Mesenchymal stem cell (in vitro differentiated cells and primary cell): ENCODE measurements around the gene CNTNAP1.
A peak's percentile ranks its signal among the peaks of the same experiment; 100 is the strongest.
"Not testable (repeated sequence)": the region's sequence is repeated elsewhere in the genome, so short reads cannot be mapped to it uniquely, and the experiment has no call there.

ENCODE experiments used
- DNase-seq: peaks from one replicate; pipeline ENCODE4 v3.0.0-alpha.2; 2013
- H2AFZ ChIP-seq: one replicate; pipeline ENCODE4 v1.6.1; 2013; ENCODE audit warnings: low read depth, mild to moderate bottlenecking, control low read depth, inconsistent platforms, low read length, moderate library complexity
- H2AK5ac ChIP-seq: 2 replicates; pipeline ENCODE4 v1.6.1; 2013; ENCODE audit warnings: low read length, moderate library complexity, mild to moderate bottlenecking, inconsistent platforms; ENCODE audit not compliant: severe bottlenecking
- H2BK120ac ChIP-seq: one replicate; pipeline ENCODE4 v1.6.1; 2013; ENCODE audit warnings: low read depth, mild to moderate bottlenecking, inconsistent platforms, low read length, moderate library complexity
- H2BK12ac ChIP-seq, 2 experiments: one replicate each; pipeline ENCODE4 v1.6.1; 2013; ENCODE audit warnings: inconsistent platforms in 2 of 2, low read length in 2 of 2, mild to moderate bottlenecking in 2 of 2, moderate library complexity in 2 of 2, control low read depth in 1 of 2
- H2BK15ac ChIP-seq: one replicate; pipeline ENCODE4 v1.6.1; 2013; ENCODE audit warnings: mild to moderate bottlenecking, low read depth, inconsistent platforms; ENCODE audit not compliant: poor library complexity, severe bottlenecking
- H2BK5ac ChIP-seq: 2 replicates; pipeline ENCODE4 v1.6.1; 2013; ENCODE audit warnings: low read depth, mild to moderate bottlenecking, low read length, control low read depth, inconsistent platforms; ENCODE audit not compliant: poor library complexity, severe bottlenecking
- H3K14ac ChIP-seq, 2 experiments: one replicate each; pipeline ENCODE4 v1.6.1; 2013; ENCODE audit warnings: inconsistent platforms in 2 of 2, low read length in 2 of 2, control low read depth in 1 of 2, mild to moderate bottlenecking in 1 of 2, moderate library complexity in 1 of 2
- H3K18ac ChIP-seq, 2 experiments: one replicate each; pipeline ENCODE4 v1.6.1; 2013; ENCODE audit warnings: inconsistent platforms in 2 of 2, low read length in 2 of 2, control low read depth in 1 of 2, low read depth in 1 of 2, mild to moderate bottlenecking in 1 of 2
- H3K23ac ChIP-seq, 2 experiments: one replicate each; pipeline ENCODE4 v1.6.1; 2013; ENCODE audit warnings: inconsistent platforms in 2 of 2, low read length in 2 of 2, mild to moderate bottlenecking in 2 of 2, moderate library complexity in 2 of 2, control low read depth in 1 of 2
- H3K27ac ChIP-seq: 2 replicates; pipeline ENCODE4 v1.5.1; 2013; ENCODE audit warnings: mild to moderate bottlenecking, moderate library complexity, low read length, control low read depth, inconsistent platforms; ENCODE audit not compliant: poor library complexity, severe bottlenecking
- H3K27me3 ChIP-seq, 2 experiments: 2 replicates each; pipeline versions ENCODE4 v1.6.1 to v1.7.0; 2013; ENCODE audit warnings: low read length in 2 of 2, mild to moderate bottlenecking in 2 of 2, moderate library complexity in 2 of 2, control low read depth in 1 of 2, inconsistent platforms in 1 of 2; ENCODE audit not compliant: control insufficient read depth in 1 of 2, insufficient read depth in 1 of 2
- H3K36me3 ChIP-seq, 2 experiments: 2 replicates each; pipeline versions ENCODE4 v1.6.1 to v1.7.0; 2013; ENCODE audit warnings: low read length in 2 of 2, control low read depth in 1 of 2, inconsistent platforms in 1 of 2, low read depth in 1 of 2, mild to moderate bottlenecking in 1 of 2; ENCODE audit not compliant: insufficient read depth in 2 of 2, control insufficient read depth in 1 of 2
- H3K4ac ChIP-seq, 2 experiments: one replicate each; pipeline ENCODE4 v1.6.1; 2013; ENCODE audit warnings: inconsistent platforms in 2 of 2, low read length in 2 of 2, mild to moderate bottlenecking in 2 of 2, moderate library complexity in 2 of 2, control low read depth in 1 of 2, low read depth in 1 of 2
- H3K4me1 ChIP-seq: 2 replicates; pipeline ENCODE4 v1.6.1; 2013; ENCODE audit warnings: low read depth, low read length, control low read depth; ENCODE audit not compliant: control insufficient read depth, insufficient read depth
- H3K4me2 ChIP-seq: 2 replicates; pipeline ENCODE4 v1.6.1; 2013; ENCODE audit warnings: low read length, mild to moderate bottlenecking, inconsistent platforms; ENCODE audit not compliant: poor library complexity, severe bottlenecking
- H3K4me3 ChIP-seq, 2 experiments: 2 replicates each; pipeline versions ENCODE4 v1.5.1 to v1.7.0; 2013; ENCODE audit warnings: low read length in 2 of 2, mild to moderate bottlenecking in 2 of 2, control low read depth in 1 of 2, low read depth in 1 of 2; ENCODE audit not compliant: insufficient read depth in 1 of 2
- H3K79me1 ChIP-seq: replicated peaks from 2 replicates; pipeline ENCODE4 v1.6.1; 2013; ENCODE audit warnings: mild to moderate bottlenecking, control low read depth, low read length, inconsistent platforms; ENCODE audit not compliant: poor library complexity, severe bottlenecking
- H3K9ac ChIP-seq: 2 replicates; pipeline ENCODE4 v1.7.0; 2013; ENCODE audit warnings: mild to moderate bottlenecking, low read length, moderate library complexity
- H3K9me3 ChIP-seq: 2 replicates; pipeline ENCODE4 v1.7.0; 2013; ENCODE audit warnings: mild to moderate bottlenecking, low read length; ENCODE audit not compliant: control insufficient read depth
- H4K8ac ChIP-seq: one replicate; pipeline ENCODE4 v1.6.1; 2013; ENCODE audit warnings: inconsistent platforms, mild to moderate bottlenecking, low read length, moderate library complexity
- H4K91ac ChIP-seq: one replicate; pipeline ENCODE4 v1.6.1; 2013; ENCODE audit warnings: mild to moderate bottlenecking, low read length, inconsistent platforms
- WGBS: methylation state at CpG from one replicate; pipeline ENCODE4 v1.1.7; 2013; ENCODE audit warnings: mixed read lengths; 5-methylcytosine and 5-hydroxymethylcytosine counted together

Gene CNTNAP1

DNA sequence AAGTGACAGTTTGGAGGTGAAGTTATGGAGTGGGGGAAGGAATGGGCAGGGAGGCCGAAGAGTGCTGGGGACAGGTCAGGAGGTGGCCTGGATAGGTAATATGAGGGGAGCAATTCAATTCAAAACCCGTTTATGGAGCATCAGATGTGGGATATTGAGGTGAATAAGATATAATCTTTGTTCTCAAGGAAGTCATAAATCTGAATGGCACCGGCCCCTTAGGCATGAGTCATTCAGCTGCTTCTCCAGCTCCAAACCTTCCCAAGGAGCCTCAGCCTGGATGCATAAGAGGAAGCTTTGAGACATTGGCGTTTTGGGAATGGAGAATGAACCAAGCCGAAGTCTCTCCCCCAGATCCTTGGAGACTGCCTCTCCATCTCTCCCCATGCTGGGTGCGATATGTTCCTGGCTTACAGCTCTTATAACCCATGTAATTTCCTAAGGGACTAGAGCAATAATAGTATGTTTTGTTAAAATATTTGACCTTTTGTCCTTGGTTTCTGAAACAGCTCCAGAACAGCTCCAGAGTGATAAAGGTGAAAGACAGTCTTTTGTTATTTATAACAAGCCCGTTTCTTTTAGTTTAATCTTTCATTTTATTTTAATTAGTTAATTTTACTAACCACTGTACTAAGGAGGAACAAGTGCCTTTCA is 21.5 kb upstream of the CNTNAP1 start:
- DNase-seq = peak; percentile 86
- Histone ChIP-seq H4K91ac (no peak overlapping the region), H3K9ac (peak overlapping the region; percentile 38), H4K8ac (peak overlapping the region; percentile 52), H2BK5ac (peak overlapping the region; percentile 74), H3K9me3 (no peaks in the 10 kb centered on the region), H2BK12ac (peak overlapping the region in 1 of 2 experiments; percentile 88), H3K27ac (peak overlapping the region; percentile 85), H2AK5ac (peak overlapping the region; percentile 99), H3K4me1 (peaks cover 5% of the 10 kb centered on the region), H2AFZ (no peak overlapping the region), H3K36me3 (peaks cover 32 to 39% of the 10 kb centered on the region in 2 experiments), H3K4ac (peak overlapping the region; percentile 24 to 34), H3K4me2 (peak overlapping the region; percentile 38), H2BK15ac (no peak overlapping the region), H3K4me3 (peak overlapping the region in 1 of 2 experiments; percentile 73), H3K18ac (peak overlapping the region; percentile 41 to 86), H3K23ac (no peak overlapping the region), H3K27me3 (no peaks in the 10 kb centered on the region), H3K79me1 (peaks cover 22% of the 10 kb centered on the region), H2BK120ac (peak overlapping the region; percentile 66), H3K14ac (no peak overlapping the region)
- WGBS = 8% methylated on average over 5 of the region's 7 CpGs

DNA sequence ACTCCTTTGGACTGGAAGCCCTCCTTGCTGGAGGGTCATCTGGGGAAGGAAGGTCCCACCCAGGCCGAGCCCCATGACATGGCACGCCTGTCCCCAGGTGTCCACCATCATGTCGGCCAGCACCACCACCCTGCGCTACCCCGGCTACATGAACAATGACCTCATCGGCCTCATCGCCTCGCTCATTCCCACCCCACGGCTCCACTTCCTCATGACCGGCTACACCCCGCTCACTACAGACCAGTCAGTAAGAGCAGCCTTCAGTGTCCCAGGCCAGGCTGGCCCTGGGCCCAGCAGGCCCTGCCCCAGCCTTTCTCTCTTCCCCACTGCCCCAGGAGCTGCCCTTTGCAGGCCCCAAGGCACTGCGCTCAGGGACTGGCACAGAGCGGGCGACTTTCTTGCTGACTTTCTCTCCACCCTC is 16.7 kb upstream of the CNTNAP1 start:
- no peak overlapping the region for H3K14ac ChIP-seq
- H3K18ac ChIP-seq = no peak overlapping the region
- H3K36me3 ChIP-seq = peaks cover 72 to 75% of the 10 kb centered on the region in 2 experiments
- H3K23ac ChIP-seq = no peak overlapping the region
- H3K4me1 ChIP-seq = peaks cover 27% of the 10 kb centered on the region
- H4K91ac ChIP-seq = peak overlapping the region; percentile 19
- no peaks in the 10 kb centered on the region for H3K27me3 ChIP-seq
- peaks cover 25% of the 10 kb centered on the region for H3K79me1 ChIP-seq
- WGBS = 92% methylated on average over 14 of the region's 14 CpGs
- H2BK120ac ChIP-seq = no peak overlapping the region
- no peak for DNase-seq
- no peak overlapping the region for H3K4ac ChIP-seq
- H3K4me3 ChIP-seq = no peak overlapping the region
- H4K8ac ChIP-seq = no peak overlapping the region
- no peak overlapping the region for H2BK15ac ChIP-seq
- H2AK5ac ChIP-seq = no peak overlapping the region
- H2BK12ac ChIP-seq = no peak overlapping the region
- no peak overlapping the region for H3K9ac ChIP-seq
- no peak overlapping the region for H3K4me2 ChIP-seq
- H3K27ac ChIP-seq = no peak overlapping the region
- no peaks in the 10 kb centered on the region for H3K9me3 ChIP-seq
- H2BK5ac ChIP-seq = no peak overlapping the region
- no peak overlapping the region for H2AFZ ChIP-seq

DNA sequence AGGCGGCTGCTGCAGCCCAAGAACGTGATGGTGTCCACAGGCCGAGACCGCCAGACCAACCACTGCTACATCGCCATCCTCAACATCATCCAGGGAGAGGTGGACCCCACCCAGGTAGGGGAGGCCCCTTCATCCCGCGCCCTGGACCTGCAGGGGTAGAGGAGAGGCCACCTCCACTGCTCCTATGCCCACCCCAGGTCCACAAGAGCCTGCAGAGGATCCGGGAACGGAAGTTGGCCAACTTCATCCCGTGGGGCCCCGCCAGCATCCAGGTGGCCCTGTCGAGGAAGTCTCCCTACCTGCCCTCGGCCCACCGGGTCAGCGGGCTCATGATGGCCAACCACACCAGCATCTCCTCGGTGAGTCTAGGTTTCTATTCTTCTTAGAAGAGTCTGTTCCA is 16.2 kb upstream of the CNTNAP1 start:
- 93% methylated on average over 9 of the region's 16 CpGs for whole genome bisulfite sequencing
- H4K91ac ChIP-seq = not testable (repeated sequence)

DNA sequence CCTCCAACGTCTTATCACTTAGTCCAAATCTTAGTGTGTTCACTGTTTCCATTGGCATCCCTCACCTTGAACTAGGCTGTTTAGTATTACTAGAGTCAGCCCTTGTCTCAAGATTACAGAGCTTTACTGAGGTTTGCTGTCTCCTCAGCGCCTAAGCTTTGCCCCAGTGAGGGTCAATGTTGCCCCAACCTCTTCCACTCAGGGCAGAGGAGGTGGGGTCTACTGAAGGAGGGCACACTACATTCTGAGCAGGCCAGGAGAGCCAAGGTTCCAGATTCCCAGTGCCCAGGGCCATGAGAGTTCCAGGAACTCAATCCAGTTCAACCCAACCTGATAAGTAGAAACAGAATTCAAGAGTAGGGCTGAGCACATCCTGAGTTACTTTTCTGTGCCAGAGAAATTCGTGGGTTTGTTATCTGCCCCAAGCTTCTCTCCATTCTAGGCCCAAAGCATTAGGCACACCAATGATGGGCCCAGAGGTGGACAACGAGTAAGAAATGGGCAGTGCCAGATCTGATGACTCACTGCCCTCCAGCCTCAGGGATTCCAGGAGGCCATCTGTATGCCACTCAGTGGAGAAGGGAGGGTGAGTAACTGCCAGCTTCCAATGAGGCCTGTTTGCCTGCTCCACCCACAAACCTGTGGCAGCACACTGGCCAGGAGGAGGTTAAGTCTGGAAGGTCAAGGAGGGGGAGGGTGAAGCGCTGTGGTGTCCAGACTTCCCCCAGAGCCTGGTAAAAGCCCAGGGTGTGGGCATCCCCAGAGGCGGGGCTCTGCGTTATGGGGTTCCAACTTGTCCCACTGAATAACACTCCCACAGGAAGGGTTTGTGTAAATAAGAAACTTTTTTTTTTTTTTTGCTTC is 15.0 kb upstream of the CNTNAP1 start:
- WGBS = 61% methylated on average over 5 of the region's 7 CpGs
- H3K36me3 ChIP-seq = peaks cover 76 to 83% of the 10 kb centered on the region in 2 experiments

More for the DNA sequence above, 16.2 kb upstream of the CNTNAP1 start:
- not testable (repeated sequence) for H3K4me3 ChIP-seq, H2BK12ac ChIP-seq, DNase-seq, H3K9me3 ChIP-seq, H3K4me2 ChIP-seq, H2BK15ac ChIP-seq, H3K27me3 ChIP-seq, H2AFZ ChIP-seq, H2AK5ac ChIP-seq, H2BK120ac ChIP-seq, H4K8ac ChIP-seq, H2BK5ac ChIP-seq, H3K4ac ChIP-seq, H3K9ac ChIP-seq, H3K18ac ChIP-seq, H3K14ac ChIP-seq, H3K27ac ChIP-seq, H3K23ac ChIP-seq
- Histone ChIP-seq H3K36me3 (peaks cover 77 to 81% of the 10 kb centered on the region in 2 experiments), H3K4me1 (peaks cover 32% of the 10 kb centered on the region), H3K79me1 (peaks cover 26% of the 10 kb centered on the region)

More for the DNA sequence above, 15.0 kb upstream of the CNTNAP1 start:
- Histone ChIP-seq H3K9ac (peak overlapping the region; percentile 20), H4K8ac (no peak overlapping the region), H3K4me2 (no peak overlapping the region), H2BK12ac (peak overlapping the region in 1 of 2 experiments; percentile 21), H3K79me1 (peaks cover 26% of the 10 kb centered on the region), H2BK5ac (no peak overlapping the region), H3K18ac (peak overlapping the region in 1 of 2 experiments; percentile 25), H3K4me3 (no peak overlapping the region), H3K23ac (no peak overlapping the region), H3K4me1 (peaks cover 33% of the 10 kb centered on the region), H3K9me3 (no peaks in the 10 kb centered on the region), H2BK15ac (peak overlapping the region; percentile 73), H2AK5ac (peak overlapping the region; percentile 15), H4K91ac (peak overlapping the region; percentile 61), H3K27ac (peak overlapping the region; percentile 59), H2BK120ac (no peak overlapping the region), H2AFZ (no peak overlapping the region), H3K27me3 (no peaks in the 10 kb centered on the region), H3K14ac (no peak overlapping the region), H3K4ac (peak overlapping the region in 1 of 2 experiments; percentile 1)
- peak; percentile 84 for DNase-seq
